ENCODE data around the gene LZTR1. TPM values are rescaled to one million over a fixed set of nuclear protein-coding genes. Genes with fewer than 3 reads are reported as not detected.

Gene LZTR1
- total and polyA plus RNA-seq, 2 of the 8 experiments (the other 6 are each of a cell fraction or from before 2014, with no cell fraction given), result 22.3 to 31.0 TPM

DNA sequence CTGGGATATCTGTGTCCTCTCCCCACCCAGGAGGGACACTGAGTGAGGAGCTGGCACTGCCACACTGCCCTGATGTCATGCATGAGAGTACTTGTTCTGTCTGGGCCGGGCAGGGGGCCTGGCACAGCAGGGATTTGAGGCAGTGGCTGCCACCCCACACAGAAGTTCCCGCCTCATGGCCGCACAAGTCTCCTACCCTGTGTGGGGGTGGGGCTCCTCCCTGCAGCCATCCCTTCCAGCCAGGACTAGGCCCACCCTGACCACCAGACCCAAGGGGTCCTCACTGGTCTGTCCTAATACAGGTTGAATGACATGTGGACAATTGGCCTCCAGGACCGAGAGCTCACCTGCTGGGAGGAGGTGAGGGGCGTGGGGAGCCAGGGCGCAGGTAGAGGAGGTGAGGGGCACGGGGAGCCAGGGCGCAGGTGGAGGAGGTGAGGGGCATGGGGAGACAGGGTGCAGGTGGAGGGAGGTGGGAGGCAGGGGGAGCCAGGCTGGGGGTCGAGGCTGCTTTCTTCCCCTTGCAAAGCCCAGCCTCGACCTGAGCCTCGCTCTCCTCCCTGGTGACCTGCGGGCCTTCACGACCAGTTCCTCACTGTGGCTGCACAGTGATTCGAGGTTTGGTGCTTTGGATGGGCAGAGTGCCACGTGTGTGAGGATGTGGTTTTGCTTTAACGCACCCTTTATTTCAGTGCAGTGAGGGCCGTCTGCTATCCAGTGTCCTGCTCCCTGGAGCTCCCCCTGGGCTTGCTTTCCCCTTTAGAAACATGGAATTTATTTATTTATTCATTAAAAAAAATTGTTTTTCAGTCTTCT lies 7.4 kb downstream of the LZTR1 start:
- POLR2A ChIA-PET (ENCODE audit: partially characterized antibody), result interaction anchor here (1.5 to 3.5 kb wide), 2 partner anchors 9 to 10 kb away, joined by 4 to 17 read pairs; no protein-coding TSS in a partner anchor
- Histone ChIP-seq H4K20me1 (replicated peaks in 1 of 2; ENCODE audit: control insufficient read depth in 1 of 2, insufficient read depth in 2 of 2, low read length in 2 of 2) (peaks cover 0 to 8% of the 10 kb centered on the region in 2 experiments), H3K27me3 (replicated peaks in 1 of 4; ENCODE audit: control insufficient read depth in 3 of 4, extremely low read depth in 1 of 4, insufficient read depth in 3 of 4, low read length in 3 of 4) (no peaks in the 10 kb centered on the region), H4K91ac (replicated peaks; ENCODE audit: insufficient read length, low read length) (no peak overlapping the region), H3K4me1 (replicated peaks in 1 of 4; ENCODE audit: control insufficient read depth in 3 of 4, insufficient read depth in 4 of 4, low read length in 3 of 4) (no peaks in the 10 kb centered on the region; a peak in 1 of 7 replicates), H3K9me3 (ENCODE audit: insufficient read depth in 2 of 2, low read depth in 1 of 2, low read length in 1 of 2) (no peaks in the 10 kb centered on the region), H2AFZ (ENCODE audit: low read length) (no peak overlapping the region), H3K23me2 (ENCODE audit: low read depth, low read length) (no peaks in the 10 kb centered on the region; the same call in 1 of the 2 replicates), H3K14ac (ENCODE audit: insufficient read length) (no peak overlapping the region), H3K4me3 (ENCODE audit: extremely low read depth in 1 of 4, insufficient read depth in 2 of 4, low read depth in 3 of 4, low read length in 4 of 4) (no peak overlapping the region), H2BK120ac (replicated peaks; ENCODE audit: low read depth, low read length) (no peak overlapping the region), H3K4ac (replicated peaks; ENCODE audit: insufficient read length, low read depth, low read length) (no peak overlapping the region), H2AK5ac (ENCODE audit: low read depth, low read length) (no peak overlapping the region), H2BK15ac (ENCODE audit: low read length) (no peak overlapping the region), H2BK20ac (ENCODE audit: low read length) (no peak overlapping the region), H3K27ac (ENCODE audit: low read depth, low read length) (no peak overlapping the region), H3K18ac (ENCODE audit: extremely low read depth, low read length) (no peak overlapping the region), H3K9ac (replicated peaks in 1 of 4; ENCODE audit: extremely low read depth in 1 of 4, low read depth in 3 of 4, low read length in 3 of 4) (no peak overlapping the region), H3K79me1 (ENCODE audit: low read depth, low read length) (no peaks in the 10 kb centered on the region), H2BK12ac (ENCODE audit: low read depth, low read length) (no peak overlapping the region), H4K8ac (ENCODE audit: extremely low read depth, insufficient read depth, low read length) (peak overlapping the region; percentile 85; the same call in 1 of the 2 replicates), H4K5ac (ENCODE audit: insufficient read length, low read depth, low read length) (no peak overlapping the region), H3K56ac (replicated peaks; ENCODE audit: insufficient read length, low read depth, low read length) (no peak overlapping the region), H3K4me2 (ENCODE audit: insufficient read depth in 1 of 2, low read depth in 2 of 2, low read length in 2 of 2) (no peak overlapping the region), H3K36me3 (ENCODE audit: control insufficient read depth in 2 of 4, insufficient read depth in 4 of 4, low read length in 3 of 4) (peaks cover 0 to 10% (median 3%) of the 10 kb centered on the region in 4 experiments; a peak in 3 of 8 replicates), H3K23ac (ENCODE audit: insufficient read length) (no peak overlapping the region), H3K79me2 (ENCODE audit: control insufficient read depth in 1 of 2, insufficient read depth in 2 of 2, low read length in 2 of 2) (no peaks in the 10 kb centered on the region), H2BK5ac (ENCODE audit: low read depth, low read length) (no peak overlapping the region; the same call in 1 of the 2 replicates)
- 90% methylated on average over 12 of the region's 17 CpGs; no CpG with 5 or more reads in 1 of the 2 experiments for WGBS, 2 experiments (ENCODE audit: extremely low coverage in 1 of 2, insufficient coverage in 1 of 2, insufficient read length in 1 of 2, insufficient replicate concordance in 2 of 2, low coverage in 1 of 2, low lambda C conversion rate in 2 of 2, missing lambda C conversion rate in 1 of 2)
- DNase-seq (ENCODE audit: low read depth in 1 of 2, low spot score in 2 of 2) (no peak), FAIRE-seq (no peak)
- CTCF ChIA-PET (ENCODE audit: partially characterized antibody), result interaction anchor here (0.6 to 2.6 kb wide), 10 partner anchors 10 to 104 kb away, joined by 3 to 9 read pairs (median 4); no protein-coding TSS in a partner anchor
- TF ChIP-seq TBP (IDR thresholded peaks at IDR 0.05; ENCODE audit: low read depth, low read length) (no peak), CTBP2 (IDR thresholded peaks at IDR 0.05; ENCODE audit: borderline replicate concordance, insufficient read depth, insufficient read length, low read length) (no peak), GTF2F1 (IDR thresholded peaks at IDR 0.05; ENCODE audit: borderline replicate concordance, low read depth, low read length) (no peak), KDM1A (IDR thresholded peaks at IDR 0.05; ENCODE audit: borderline replicate concordance, low read length) (no peak), SRF (IDR thresholded peaks at IDR 0.05; ENCODE audit: low read depth, low read length) (no peak), POU5F1 (IDR thresholded peaks at IDR 0.05; ENCODE audit: low read depth, low read length) (no peak), NRF1 (IDR thresholded peaks at IDR 0.05; ENCODE audit: low read depth, low read length) (no peak), ASH2L (IDR thresholded peaks at IDR 0.05; ENCODE audit: low read length) (no peak)
- TF ChIP-seq, protein P1, sequence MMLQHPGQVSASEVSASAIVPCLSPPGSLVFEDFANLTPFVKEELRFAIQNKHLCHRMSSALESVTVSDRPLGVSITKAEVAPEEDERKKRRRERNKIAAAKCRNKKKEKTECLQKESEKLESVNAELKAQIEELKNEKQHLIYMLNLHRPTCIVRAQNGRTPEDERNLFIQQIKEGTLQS (IDR thresholded peaks at IDR 0.05; ENCODE audit: insufficient read depth, low read depth, low read length), result no peak
- TF ChIP-seq, protein P2, sequence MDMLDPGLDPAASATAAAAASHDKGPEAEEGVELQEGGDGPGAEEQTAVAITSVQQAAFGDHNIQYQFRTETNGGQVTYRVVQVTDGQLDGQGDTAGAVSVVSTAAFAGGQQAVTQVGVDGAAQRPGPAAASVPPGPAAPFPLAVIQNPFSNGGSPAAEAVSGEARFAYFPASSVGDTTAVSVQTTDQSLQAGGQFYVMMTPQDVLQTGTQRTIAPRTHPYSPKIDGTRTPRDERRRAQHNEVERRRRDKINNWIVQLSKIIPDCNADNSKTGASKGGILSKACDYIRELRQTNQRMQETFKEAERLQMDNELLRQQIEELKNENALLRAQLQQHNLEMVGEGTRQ (IDR thresholded peaks at IDR 0.05; ENCODE audit: low read length), result no peak
